Dermis lymphatic vessel endothelial cell (primary cell): ENCODE data around the gene GPR75. TPM values are rescaled to one million over a fixed set of nuclear protein-coding genes. Genes with fewer than 3 reads are reported as not detected.

Experiments used
- total RNA-seq: library from RNA; depleted of rRNA; stranded (reverse); fragments of >200 nt; gene quantifications from 2 replicates; pipeline ENCODE4 v1.2.1, GENCODE V29; 2014

GPR75 gene
- 0.76 and 1.1 TPM in 2 replicates for total RNA-seq

DNA sequence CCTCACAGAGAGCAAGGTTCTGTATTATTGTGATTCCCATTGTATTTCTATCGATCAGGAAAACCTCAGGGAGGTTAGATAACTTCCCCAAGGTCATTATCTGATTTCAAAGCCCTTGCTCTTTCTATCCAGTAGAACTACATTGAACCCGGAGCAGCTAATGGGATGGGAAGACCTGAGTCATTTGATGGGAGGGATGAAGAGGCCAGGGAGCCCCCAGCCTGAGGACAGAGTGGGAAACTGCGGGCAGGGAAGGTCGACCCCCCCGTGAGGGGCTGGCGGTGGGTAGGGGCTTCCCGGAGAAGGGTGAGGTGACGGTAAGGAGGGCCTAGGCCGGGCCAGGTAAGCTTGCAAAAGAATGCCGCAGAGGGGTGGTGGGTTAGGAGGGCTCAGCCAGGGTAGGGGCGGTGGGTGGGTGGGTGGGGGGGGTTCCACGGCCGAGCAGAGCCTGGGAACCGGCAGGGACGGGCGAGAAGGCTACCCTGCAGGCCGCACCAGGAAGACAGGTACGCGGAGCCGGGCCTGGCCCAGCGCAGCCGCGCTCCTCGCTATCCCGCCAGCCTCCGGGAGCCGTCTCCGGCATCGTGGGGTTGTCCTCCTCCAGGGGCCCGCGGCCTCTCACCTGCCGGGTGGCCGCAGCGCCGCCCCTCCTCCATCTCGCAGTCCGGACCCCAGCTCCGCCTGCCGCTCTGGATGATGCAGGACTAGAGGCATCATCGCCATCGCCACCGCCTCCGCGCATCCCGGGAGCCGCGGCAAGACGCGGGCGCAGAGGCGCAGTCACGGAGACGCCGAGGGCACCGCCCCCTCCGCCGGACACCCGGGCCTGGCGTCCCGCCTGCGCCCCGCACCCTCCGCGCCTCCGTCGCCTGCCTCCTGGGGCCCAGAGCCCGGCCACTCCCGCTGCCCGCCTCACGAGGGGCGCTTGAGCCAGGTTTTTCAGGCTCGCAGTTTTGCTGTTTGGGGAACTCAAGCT lies at the start of gene GPR75:
Gene GPR75, minus strand, starts transcription at position 762 of the 976 bp plus-strand sequence. CDS start 5,211 bp downstream, outside the sequence.

Other genes with a start within 250 kb of the GPR75 start
- 3.5 and 4.6 TPM in 2 replicates for gene CHAC2, start 92.2 kb downstream of the GPR75 start, total RNA-seq
- gene ASB3, start 73.0 kb downstream of the GPR75 start, total RNA-seq, result 26.4 and 38.9 TPM in 2 replicates
- gene ERLEC1, start 72.9 kb downstream of the GPR75 start, total RNA-seq, result 66.2 and 71.4 TPM in 2 replicates
- 31.1 and 42.5 TPM in 2 replicates for gene PSME4, start 111.0 kb upstream of the GPR75 start, total RNA-seq